ENCODE measurements around the gene RNASE12. TPM values are rescaled to one million over a fixed set of nuclear protein-coding genes. Genes with fewer than 3 reads are reported as not detected.
A peak's percentile ranks its signal among the peaks of the same experiment; 100 is the strongest.

Gene RNASE12
- total and polyA plus RNA-seq, 9 of the 15 experiments (the other 6 are each of a cell fraction or from before 2014, with no cell fraction given): 0.24 TPM; not detected in 8

- TF ChIP-seq, protein P1, sequence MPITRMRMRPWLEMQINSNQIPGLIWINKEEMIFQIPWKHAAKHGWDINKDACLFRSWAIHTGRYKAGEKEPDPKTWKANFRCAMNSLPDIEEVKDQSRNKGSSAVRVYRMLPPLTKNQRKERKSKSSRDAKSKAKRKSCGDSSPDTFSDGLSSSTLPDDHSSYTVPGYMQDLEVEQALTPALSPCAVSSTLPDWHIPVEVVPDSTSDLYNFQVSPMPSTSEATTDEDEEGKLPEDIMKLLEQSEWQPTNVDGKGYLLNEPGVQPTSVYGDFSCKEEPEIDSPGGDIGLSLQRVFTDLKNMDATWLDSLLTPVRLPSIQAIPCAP (CRISPR knock-in tag; IDR thresholded peaks at IDR 0.05; ENCODE audit: borderline replicate concordance): no peak
- peak; percentile 21 for TF ChIP-seq BCOR (IDR thresholded peaks at IDR 0.05)
- TF ChIP-seq, protein P2, sequence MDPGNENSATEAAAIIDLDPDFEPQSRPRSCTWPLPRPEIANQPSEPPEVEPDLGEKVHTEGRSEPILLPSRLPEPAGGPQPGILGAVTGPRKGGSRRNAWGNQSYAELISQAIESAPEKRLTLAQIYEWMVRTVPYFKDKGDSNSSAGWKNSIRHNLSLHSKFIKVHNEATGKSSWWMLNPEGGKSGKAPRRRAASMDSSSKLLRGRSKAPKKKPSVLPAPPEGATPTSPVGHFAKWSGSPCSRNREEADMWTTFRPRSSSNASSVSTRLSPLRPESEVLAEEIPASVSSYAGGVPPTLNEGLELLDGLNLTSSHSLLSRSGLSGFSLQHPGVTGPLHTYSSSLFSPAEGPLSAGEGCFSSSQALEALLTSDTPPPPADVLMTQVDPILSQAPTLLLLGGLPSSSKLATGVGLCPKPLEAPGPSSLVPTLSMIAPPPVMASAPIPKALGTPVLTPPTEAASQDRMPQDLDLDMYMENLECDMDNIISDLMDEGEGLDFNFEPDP (CRISPR knock-in tag; IDR thresholded peaks at IDR 0.05): no peak
- TF ChIP-seq ZKSCAN1 (IDR thresholded peaks at IDR 0.05; ENCODE audit: low read depth, low read length): no peak
- no peak for TF ChIP-seq KLF16 (IDR thresholded peaks at IDR 0.05)
- TF ChIP-seq ZNF347 (CRISPR knock-in tag; IDR thresholded peaks at IDR 0.05; ENCODE audit: low read depth): no peak
- TF ChIP-seq, protein P3, sequence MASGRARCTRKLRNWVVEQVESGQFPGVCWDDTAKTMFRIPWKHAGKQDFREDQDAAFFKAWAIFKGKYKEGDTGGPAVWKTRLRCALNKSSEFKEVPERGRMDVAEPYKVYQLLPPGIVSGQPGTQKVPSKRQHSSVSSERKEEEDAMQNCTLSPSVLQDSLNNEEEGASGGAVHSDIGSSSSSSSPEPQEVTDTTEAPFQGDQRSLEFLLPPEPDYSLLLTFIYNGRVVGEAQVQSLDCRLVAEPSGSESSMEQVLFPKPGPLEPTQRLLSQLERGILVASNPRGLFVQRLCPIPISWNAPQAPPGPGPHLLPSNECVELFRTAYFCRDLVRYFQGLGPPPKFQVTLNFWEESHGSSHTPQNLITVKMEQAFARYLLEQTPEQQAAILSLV (tag; IDR thresholded peaks at IDR 0.05): no peak
- TF ChIP-seq, protein P4, sequence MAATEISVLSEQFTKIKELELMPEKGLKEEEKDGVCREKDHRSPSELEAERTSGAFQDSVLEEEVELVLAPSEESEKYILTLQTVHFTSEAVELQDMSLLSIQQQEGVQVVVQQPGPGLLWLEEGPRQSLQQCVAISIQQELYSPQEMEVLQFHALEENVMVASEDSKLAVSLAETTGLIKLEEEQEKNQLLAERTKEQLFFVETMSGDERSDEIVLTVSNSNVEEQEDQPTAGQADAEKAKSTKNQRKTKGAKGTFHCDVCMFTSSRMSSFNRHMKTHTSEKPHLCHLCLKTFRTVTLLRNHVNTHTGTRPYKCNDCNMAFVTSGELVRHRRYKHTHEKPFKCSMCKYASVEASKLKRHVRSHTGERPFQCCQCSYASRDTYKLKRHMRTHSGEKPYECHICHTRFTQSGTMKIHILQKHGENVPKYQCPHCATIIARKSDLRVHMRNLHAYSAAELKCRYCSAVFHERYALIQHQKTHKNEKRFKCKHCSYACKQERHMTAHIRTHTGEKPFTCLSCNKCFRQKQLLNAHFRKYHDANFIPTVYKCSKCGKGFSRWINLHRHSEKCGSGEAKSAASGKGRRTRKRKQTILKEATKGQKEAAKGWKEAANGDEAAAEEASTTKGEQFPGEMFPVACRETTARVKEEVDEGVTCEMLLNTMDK (IDR thresholded peaks at IDR 0.05; ENCODE audit: borderline replicate concordance, insufficient read depth, low read depth, low read length, poor library complexity, severe bottlenecking): no peak
- TF ChIP-seq ZNF408 (CRISPR knock-in tag; IDR thresholded peaks at IDR 0.05; ENCODE audit: low read depth): no peak
- TF ChIP-seq GABPB2 (CRISPR knock-in tag; conservative IDR thresholded peaks at IDR 0.05): no peak
- no peak for TF ChIP-seq C11orf30 (IDR thresholded peaks at IDR 0.05; ENCODE audit: low read depth)
- no peak for TF ChIP-seq NFATC3 (IDR thresholded peaks at IDR 0.05)
- TF ChIP-seq PTBP1 (IDR thresholded peaks at IDR 0.05; ENCODE audit: low read depth, low read length): no peak
- no peak for TF ChIP-seq ILK (tag; IDR thresholded peaks at IDR 0.05; ENCODE audit: borderline replicate concordance, low read depth)
- no peak for TF ChIP-seq ZNF398 (CRISPR knock-in tag; IDR thresholded peaks at IDR 0.05)
- TF ChIP-seq AFF1 (IDR thresholded peaks at IDR 0.05; ENCODE audit: low read depth in 1 of 2, partially characterized antibody in 2 of 2): no peak
Measured at GRCh38 chr14:20610002-20610765, 19.0 kb upstream of the RNASE12 start (continued).

Measured in K562 (cell line).